Endodermal cell (in vitro differentiated cells): Measurements from ENCODE around the gene COL9A3. TPM values are rescaled to one million over a fixed set of nuclear protein-coding genes. Genes with fewer than 3 reads are reported as not detected.

Experiments
- DNase-seq: peaks from one replicate; pipeline ENCODE4 v3.0.0-alpha.2; 2017
- H3K27ac ChIP-seq: 2 replicates; pipeline ENCODE4 v1.5.1; 2013; ENCODE audit warnings: mild to moderate bottlenecking, low read depth, low read length, moderate library complexity
- H3K27me3 ChIP-seq: 2 replicates; pipeline ENCODE4 v1.6.1; 2013; ENCODE audit warnings: mild to moderate bottlenecking, low read length, moderate library complexity; ENCODE audit not compliant: insufficient read depth, control insufficient read depth, poor library complexity, severe bottlenecking
- H3K36me3 ChIP-seq: 2 replicates; pipeline ENCODE4 v1.7.0; 2013; ENCODE audit warnings: mild to moderate bottlenecking, low read length, moderate library complexity; ENCODE audit not compliant: control insufficient read depth, insufficient read depth
- H3K4me1 ChIP-seq: one replicate; pipeline ENCODE4 v1.7.0; 2013; ENCODE audit warnings: low read length; ENCODE audit not compliant: control insufficient read depth, insufficient read depth
- H3K4me3 ChIP-seq: 2 replicates; pipeline ENCODE4 v1.5.1; 2013; ENCODE audit warnings: mild to moderate bottlenecking, low read length, moderate library complexity
- H3K9ac ChIP-seq: 2 replicates; pipeline ENCODE4 v1.6.1; 2013; ENCODE audit warnings: mild to moderate bottlenecking, low read length, moderate library complexity; ENCODE audit not compliant: poor library complexity, severe bottlenecking; ENCODE audit errors: extremely low read depth
- H3K9me3 ChIP-seq: 2 replicates; pipeline ENCODE4 v1.6.1; 2013; ENCODE audit warnings: mild to moderate bottlenecking, low read length, moderate library complexity; ENCODE audit not compliant: control insufficient read depth
- H3K27ac Mint-ChIP-seq: 2 replicates; pipeline ENCODE4 v1.8.0; 2020; ENCODE audit warnings: mixed read lengths
- H3K27me3 Mint-ChIP-seq: 2 replicates; pipeline ENCODE4 v1.8.0; 2021; ENCODE audit warnings: mild to moderate bottlenecking, mixed read lengths; ENCODE audit not compliant: insufficient read depth
- H3K36me3 Mint-ChIP-seq: 2 replicates; pipeline ENCODE4 v1.8.0; 2020; ENCODE audit warnings: low read depth, mixed read lengths
- H3K4me1 Mint-ChIP-seq: 2 replicates; pipeline ENCODE4 v1.8.0; 2020; ENCODE audit warnings: mixed read lengths
- H3K4me3 Mint-ChIP-seq: 2 replicates; pipeline ENCODE4 v1.8.0; 2020; ENCODE audit warnings: mild to moderate bottlenecking, moderate library complexity, mixed read lengths
- H3K9me3 Mint-ChIP-seq: 2 replicates; pipeline ENCODE4 v1.8.0; 2020; ENCODE audit warnings: mild to moderate bottlenecking, mixed read lengths
- WGBS, 2 experiments: methylation state at CpG; one replicate each; pipeline versions ENCODE4 v1.1.5 to v1.1.7; 2013; ENCODE audit warnings: missing lambda C conversion rate in 2 of 2, mixed read lengths in 1 of 2; ENCODE audit not compliant: insufficient coverage in 1 of 2, insufficient read length in 1 of 2; 5-methylcytosine and 5-hydroxymethylcytosine counted together
- total RNA-seq, 2 donors: library from RNA; stranded (reverse); fragmentation: NEBNext Ultra II Directional in 1 of 2; extraction: Animal tissue kit (Norgen Biotek cat#: 25700) in 1 of 2; gene quantifications; 2 replicates in 1 of 2; 3 replicates in 1 of 2; pipeline ENCODE4 v1.2.1, GENCODE V29; 2021
- TF ChIP-seq, protein P1 (sequence below): fragments of 200-600 bp; sonication (generic); conservative IDR thresholded peaks from 2 replicates; pipeline ENCODE4 v1.5.0; 2021; ENCODE audit warnings: antibody characterized with exemption, mild to moderate bottlenecking

Gene COL9A3
- total RNA-seq, 2 donors from 2014 or later = 48.9 to 133 TPM

DNA sequence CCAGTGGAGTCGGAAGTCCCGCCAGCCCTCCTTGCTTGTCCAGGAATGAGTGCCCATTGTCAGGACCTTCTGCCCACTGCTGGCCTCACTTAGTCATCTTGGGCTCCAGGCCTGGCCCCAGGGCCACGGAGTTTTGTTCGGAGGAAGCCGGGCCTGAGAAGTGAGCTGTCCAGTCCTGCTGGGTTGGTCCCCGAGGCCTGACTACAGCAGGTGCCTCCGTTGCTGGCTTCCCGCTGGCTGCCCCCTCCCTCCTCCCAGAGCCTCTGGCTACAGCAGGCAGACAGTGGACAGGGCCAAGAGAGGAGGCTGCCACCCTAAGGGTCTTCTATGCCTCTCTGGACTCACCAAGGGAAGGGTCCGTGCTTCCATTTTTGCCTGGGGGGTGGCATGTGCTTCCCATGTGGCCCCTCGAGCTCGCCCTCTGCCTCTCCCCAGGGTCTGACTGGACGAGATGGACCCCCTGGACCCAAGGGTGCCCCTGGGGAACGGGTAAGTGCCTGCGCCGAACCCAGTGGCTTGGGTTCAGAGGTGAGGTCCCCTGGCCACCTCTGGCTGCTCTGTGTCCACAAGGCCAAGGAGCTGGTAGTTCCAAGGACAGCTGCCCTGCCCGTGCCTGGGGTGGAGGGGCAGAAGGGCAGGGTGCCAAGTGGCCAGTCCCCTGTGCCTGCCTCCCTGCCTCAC is 2.8 kb downstream of the COL9A3 start:
- TF ChIP-seq, protein P1, sequence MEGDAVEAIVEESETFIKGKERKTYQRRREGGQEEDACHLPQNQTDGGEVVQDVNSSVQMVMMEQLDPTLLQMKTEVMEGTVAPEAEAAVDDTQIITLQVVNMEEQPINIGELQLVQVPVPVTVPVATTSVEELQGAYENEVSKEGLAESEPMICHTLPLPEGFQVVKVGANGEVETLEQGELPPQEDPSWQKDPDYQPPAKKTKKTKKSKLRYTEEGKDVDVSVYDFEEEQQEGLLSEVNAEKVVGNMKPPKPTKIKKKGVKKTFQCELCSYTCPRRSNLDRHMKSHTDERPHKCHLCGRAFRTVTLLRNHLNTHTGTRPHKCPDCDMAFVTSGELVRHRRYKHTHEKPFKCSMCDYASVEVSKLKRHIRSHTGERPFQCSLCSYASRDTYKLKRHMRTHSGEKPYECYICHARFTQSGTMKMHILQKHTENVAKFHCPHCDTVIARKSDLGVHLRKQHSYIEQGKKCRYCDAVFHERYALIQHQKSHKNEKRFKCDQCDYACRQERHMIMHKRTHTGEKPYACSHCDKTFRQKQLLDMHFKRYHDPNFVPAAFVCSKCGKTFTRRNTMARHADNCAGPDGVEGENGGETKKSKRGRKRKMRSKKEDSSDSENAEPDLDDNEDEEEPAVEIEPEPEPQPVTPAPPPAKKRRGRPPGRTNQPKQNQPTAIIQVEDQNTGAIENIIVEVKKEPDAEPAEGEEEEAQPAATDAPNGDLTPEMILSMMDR = no peak
- Histone ChIP-seq H3K9me3 (no peaks in the 10 kb centered on the region), H3K27ac (no peak overlapping the region), H3K4me1 (peaks cover 13% of the 10 kb centered on the region), H3K4me3 (no peak overlapping the region), H3K36me3 (peaks cover 7% of the 10 kb centered on the region), H3K27me3 (no peaks in the 10 kb centered on the region), H3K9ac (no peak overlapping the region)
- Mint-ChIP-seq H3K4me1 (peaks cover 23% of the 10 kb centered on the region), H3K9me3 (no peaks in the 10 kb centered on the region), H3K27ac (no peak overlapping the region), H3K4me3 (no peak overlapping the region), H3K27me3 (peaks cover 15% of the 10 kb centered on the region), H3K36me3 (peaks cover 1% of the 10 kb centered on the region)
- no peak for DNase-seq
- 88 to 90% methylated on average over 11 to 16 of the region's 16 CpGs for WGBS, 2 experiments

DNA sequence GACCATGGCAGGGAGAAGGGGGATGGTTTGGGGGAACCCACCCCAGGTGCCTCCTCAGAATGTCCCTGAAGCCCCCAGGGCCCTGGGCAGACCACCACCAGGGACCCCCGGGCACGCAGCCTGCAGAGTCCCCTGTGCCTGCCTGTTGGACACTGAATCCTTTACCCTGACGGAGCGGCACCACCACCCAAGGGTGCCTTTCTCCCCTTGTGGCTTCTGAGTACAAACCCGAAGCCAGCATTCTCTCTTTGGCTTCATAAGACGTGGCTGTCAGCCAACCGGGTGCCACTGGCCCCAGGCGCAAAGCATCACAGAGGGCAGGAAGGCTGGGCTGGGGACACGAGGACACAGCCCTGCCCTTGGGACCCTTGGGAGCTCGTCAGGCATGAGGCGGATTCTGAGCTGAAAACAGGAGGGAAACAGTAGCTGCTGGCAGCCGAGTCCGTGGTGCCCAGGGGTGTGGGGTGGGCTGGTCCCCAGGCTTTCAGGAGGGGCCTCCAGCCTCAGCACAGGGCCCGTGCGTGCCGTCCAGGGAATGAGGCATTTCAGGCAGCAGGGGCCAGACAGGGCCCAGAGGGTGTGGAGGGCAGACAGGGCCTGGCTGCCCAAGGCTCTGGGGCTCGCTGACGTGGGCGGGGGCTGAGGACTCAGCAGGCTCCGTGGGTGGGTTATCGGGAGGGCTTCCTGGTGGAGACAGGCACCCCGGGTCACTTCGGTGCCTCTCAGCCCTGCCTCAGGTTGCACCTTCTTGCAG is 3.5 kb downstream of the COL9A3 start:
- peaks cover 9% of the 10 kb centered on the region for H3K36me3 ChIP-seq
- Mint-ChIP-seq H3K36me3 (peaks cover 1% of the 10 kb centered on the region), H3K4me3 (no peak overlapping the region), H3K9me3 (no peaks in the 10 kb centered on the region), H3K27me3 (peaks cover 15% of the 10 kb centered on the region), H3K27ac (no peak overlapping the region), H3K4me1 (peaks cover 18% of the 10 kb centered on the region)
- TF ChIP-seq, protein P1 = no peak
- H3K4me3 ChIP-seq = no peak overlapping the region
- no peak overlapping the region for H3K9ac ChIP-seq
- peaks cover 14% of the 10 kb centered on the region for H3K4me1 ChIP-seq
- DNase-seq = no peak
- no peak overlapping the region for H3K27ac ChIP-seq
- H3K27me3 ChIP-seq = no peaks in the 10 kb centered on the region
- 92% methylated on average over 11 to 23 of the region's 23 CpGs for WGBS, 2 experiments
- no peaks in the 10 kb centered on the region for H3K9me3 ChIP-seq

DNA sequence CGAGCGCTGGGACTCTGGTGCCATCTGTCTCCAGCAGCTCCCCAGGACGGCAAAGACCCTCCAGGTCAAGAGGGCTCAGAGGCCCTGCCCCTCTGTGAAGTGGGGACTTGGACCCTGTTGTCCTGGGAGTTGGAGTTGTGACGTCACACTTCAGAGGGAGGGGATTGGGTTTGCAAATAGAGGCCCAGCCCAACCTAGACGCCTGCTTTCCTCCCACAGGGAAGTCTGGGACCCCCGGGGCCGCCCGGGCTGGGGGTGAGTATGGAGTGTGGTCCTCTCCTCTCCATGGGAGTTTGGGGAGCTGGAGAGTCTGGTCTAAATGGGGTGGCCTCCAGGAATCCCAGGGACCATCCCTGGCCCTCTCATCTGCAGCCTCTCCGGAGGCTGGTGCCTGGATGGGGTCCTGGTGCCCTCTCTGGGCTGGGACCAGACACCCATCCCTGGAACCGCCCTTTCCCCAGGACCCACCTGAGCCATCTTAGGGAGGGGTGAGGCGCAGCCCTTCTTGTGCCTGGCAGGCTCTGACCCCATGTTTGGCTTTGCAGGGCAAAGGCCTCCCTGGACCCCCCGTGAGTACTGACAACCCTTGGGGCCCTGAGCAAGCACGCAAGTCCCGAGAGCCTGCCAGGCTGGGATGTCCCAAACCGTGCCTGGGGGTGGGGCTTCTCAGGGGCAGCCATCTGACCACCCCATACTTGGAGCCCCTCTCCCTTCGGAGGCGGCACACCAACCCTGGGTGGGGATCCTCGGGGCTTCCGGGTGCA is 4.3 kb downstream of the COL9A3 start:
- no peak overlapping the region for H3K27ac Mint-ChIP-seq
- Histone ChIP-seq H3K9me3 (no peaks in the 10 kb centered on the region), H3K36me3 (peaks cover 16% of the 10 kb centered on the region), H3K4me3 (no peak overlapping the region), H3K9ac (no peak overlapping the region), H3K4me1 (peaks cover 14% of the 10 kb centered on the region), H3K27me3 (no peaks in the 10 kb centered on the region), H3K27ac (no peak overlapping the region)
- peaks cover 10% of the 10 kb centered on the region for H3K4me1 Mint-ChIP-seq
- H3K36me3 Mint-ChIP-seq = peaks cover 1% of the 10 kb centered on the region
- peaks cover 8% of the 10 kb centered on the region for H3K27me3 Mint-ChIP-seq
- WGBS, 2 experiments = 93 to 94% methylated on average over 10 to 19 of the region's 19 CpGs
- TF ChIP-seq, protein P1 = no peak
- H3K9me3 Mint-ChIP-seq = no peaks in the 10 kb centered on the region
- no peak overlapping the region for H3K4me3 Mint-ChIP-seq
- DNase-seq = no peak
